H1 (cell line): ENCODE measurements around the gene SRPK3. TPM values are rescaled to one million over a fixed set of nuclear protein-coding genes. Genes with fewer than 3 reads are reported as not detected.

Experiments used
- CTCF ChIA-PET: fragments of 300-600 bp; sonication (Branson Sonifier 250); formaldehyde crosslinking; loops from one replicate; lab custom pipeline; 2021; ENCODE audit not compliant: partially characterized antibody; lab: Charles Lee
- POLR2A ChIA-PET: fragments of 300-600 bp; sonication (Branson Sonifier 250); formaldehyde crosslinking; loops from one replicate; lab custom pipeline; 2021; ENCODE audit warnings: inconsistent platforms; ENCODE audit not compliant: partially characterized antibody; lab: Charles Lee
- DNase-seq, 2 experiments: peaks; one replicate each; pipeline versions ENCODE4 v3.0.0 to v3.0.0-alpha.2; 2010 to 2022; ENCODE audit warnings: low spot score in 2 of 2, low read depth in 1 of 2, mixed read lengths in 1 of 2
- FAIRE-seq: peaks from 2 replicates; lab custom pipeline; 2011; peaks lifted over from hg19 to GRCh38; lab: Jason Lieb, UNC
- H2AFZ ChIP-seq: 2 replicates; pipeline ENCODE4 v1.8.1; 2012; ENCODE audit warnings: low read length, inconsistent platforms
- H2AK5ac ChIP-seq: 2 replicates; pipeline ENCODE4 v1.6.1; 2013; ENCODE audit warnings: low read depth, low read length
- H2BK120ac ChIP-seq: replicated peaks from 2 replicates; pipeline ENCODE3; 2013; ENCODE audit warnings: low read depth, low read length, inconsistent platforms
- H2BK12ac ChIP-seq: 2 replicates; pipeline ENCODE4 v1.6.1; 2013; ENCODE audit warnings: low read depth, low read length
- H2BK15ac ChIP-seq: 2 replicates; pipeline ENCODE4 v1.6.1; 2013; ENCODE audit warnings: low read length
- H2BK20ac ChIP-seq: 2 replicates; pipeline ENCODE4 v1.6.1; 2013; ENCODE audit warnings: low read length
- H2BK5ac ChIP-seq: 2 replicates; pipeline ENCODE4 v1.6.1; 2013; ENCODE audit warnings: low read depth, low read length
- H3K14ac ChIP-seq: 2 replicates; pipeline ENCODE4 v1.6.1; 2013; ENCODE audit warnings: inconsistent platforms; ENCODE audit not compliant: insufficient read length
- H3K18ac ChIP-seq: 2 replicates; pipeline ENCODE4 v1.6.1; 2013; ENCODE audit warnings: low read length; ENCODE audit errors: extremely low read depth
- H3K23ac ChIP-seq: 2 replicates; pipeline ENCODE4 v1.6.1; 2013; ENCODE audit warnings: inconsistent platforms; ENCODE audit not compliant: insufficient read length
- H3K23me2 ChIP-seq: 2 replicates; pipeline ENCODE4 v1.6.1; 2013; ENCODE audit warnings: low read depth, low read length
- H3K27ac ChIP-seq: 2 replicates; pipeline ENCODE4 v1.6.1; 2011; ENCODE audit warnings: low read depth, low read length, inconsistent platforms
- H3K27me3 ChIP-seq, 4 experiments: replicated peaks in 1 of 4; 1 replicate in 1 of 4; 2 replicates in 3 of 4; pipeline versions ENCODE4 v1.6.1 to v1.8.1; 2011 to 2013; ENCODE audit warnings: low read length in 3 of 4, mild to moderate bottlenecking in 3 of 4, inconsistent platforms in 2 of 4, mixed read lengths in 2 of 4, moderate library complexity in 1 of 4; ENCODE audit not compliant: control insufficient read depth in 3 of 4, insufficient read depth in 3 of 4; ENCODE audit errors: extremely low read depth in 1 of 4
- H3K36me3 ChIP-seq, 4 experiments: 2 replicates each; pipeline versions ENCODE4 v1.6.1 to v1.8.1; 2011 to 2013; ENCODE audit warnings: mild to moderate bottlenecking in 4 of 4, low read length in 3 of 4, moderate library complexity in 2 of 4, control low read depth in 1 of 4, inconsistent platforms in 1 of 4; ENCODE audit not compliant: insufficient read depth in 4 of 4, control insufficient read depth in 2 of 4
- H3K4ac ChIP-seq: replicated peaks from 2 replicates; pipeline ENCODE3; 2013; ENCODE audit warnings: low read length, low read depth, mixed read lengths, inconsistent platforms; ENCODE audit not compliant: insufficient read length
- H3K4me1 ChIP-seq, 4 experiments: replicated peaks in 1 of 4; 1 replicate in 1 of 4; 2 replicates in 3 of 4; pipeline versions ENCODE4 v1.6.1 to v1.8.1; 2011 to 2013; ENCODE audit warnings: low read length in 3 of 4, inconsistent platforms in 2 of 4, mixed read lengths in 1 of 4; ENCODE audit not compliant: insufficient read depth in 4 of 4, control insufficient read depth in 3 of 4
- H3K4me2 ChIP-seq, 2 experiments: 2 replicates each; pipeline versions ENCODE4 v1.6.1 to v1.8.1; 2011 to 2013; ENCODE audit warnings: low read depth in 2 of 2, low read length in 2 of 2, control low read depth in 1 of 2, inconsistent platforms in 1 of 2, mild to moderate bottlenecking in 1 of 2; ENCODE audit not compliant: insufficient read depth in 1 of 2
- H3K4me3 ChIP-seq, 4 experiments: fragments of 200-600, 300-600 bp in 1 of 4; sonication (generic), shearing (Covaris generic), sonication (Bioruptor Twin) in 1 of 4; 2 replicates each; pipeline versions ENCODE4 v1.5.1 to v1.8.1; 2011 to 2016; ENCODE audit warnings: low read length in 4 of 4, low read depth in 3 of 4, control low read depth in 2 of 4, inconsistent platforms in 2 of 4, mild to moderate bottlenecking in 2 of 4, mixed read lengths in 1 of 4, moderate library complexity in 1 of 4; ENCODE audit not compliant: insufficient read depth in 2 of 4; ENCODE audit errors: extremely low read depth in 1 of 4
- H3K56ac ChIP-seq: replicated peaks from 2 replicates; pipeline ENCODE3; 2013; ENCODE audit warnings: low read depth, mild to moderate bottlenecking, mixed read lengths, low read length, inconsistent platforms; ENCODE audit not compliant: insufficient read length
- H3K79me1 ChIP-seq: 2 replicates; pipeline ENCODE4 v1.6.1; 2013; ENCODE audit warnings: low read depth, low read length, control low read depth
- H3K79me2 ChIP-seq, 2 experiments: 2 replicates each; pipeline versions ENCODE4 v1.6.1 to v1.8.1; 2012 to 2013; ENCODE audit warnings: low read length in 2 of 2, mild to moderate bottlenecking in 2 of 2, inconsistent platforms in 1 of 2; ENCODE audit not compliant: insufficient read depth in 2 of 2, control insufficient read depth in 1 of 2
- H3K9ac ChIP-seq, 4 experiments: replicated peaks in 1 of 4; 1 replicate in 1 of 4; 2 replicates in 3 of 4; pipeline versions ENCODE4 v1.6.1 to v1.8.1; 2011 to 2013; ENCODE audit warnings: low read depth in 3 of 4, low read length in 3 of 4, control low read depth in 2 of 4, mild to moderate bottlenecking in 2 of 4, moderate library complexity in 2 of 4, inconsistent platforms in 1 of 4; ENCODE audit errors: extremely low read depth in 1 of 4
- H3K9me3 ChIP-seq, 2 experiments: 2 replicates each; pipeline versions ENCODE4 v1.6.1 to v1.8.1; 2012 to 2013; ENCODE audit warnings: mild to moderate bottlenecking in 2 of 2, moderate library complexity in 2 of 2, control low read depth in 1 of 2, inconsistent platforms in 1 of 2, low read depth in 1 of 2, low read length in 1 of 2, mixed read lengths in 1 of 2; ENCODE audit not compliant: insufficient read depth in 2 of 2
- H4K20me1 ChIP-seq, 2 experiments: replicated peaks in 1 of 2; 2 replicates each; pipeline versions ENCODE3 to v1.8.1; 2011 to 2013; ENCODE audit warnings: inconsistent platforms in 2 of 2, low read length in 2 of 2, mild to moderate bottlenecking in 1 of 2; ENCODE audit not compliant: insufficient read depth in 2 of 2, control insufficient read depth in 1 of 2
- H4K5ac ChIP-seq: 2 replicates; pipeline ENCODE4 v1.6.1; 2013; ENCODE audit warnings: low read length, low read depth, mixed read lengths, inconsistent platforms; ENCODE audit not compliant: insufficient read length
- H4K8ac ChIP-seq: 2 replicates; pipeline ENCODE4 v1.8.0; 2013; ENCODE audit warnings: mild to moderate bottlenecking, moderate library complexity, low read length, inconsistent platforms; ENCODE audit not compliant: insufficient read depth; ENCODE audit errors: extremely low read depth
- H4K91ac ChIP-seq: replicated peaks from 2 replicates; pipeline ENCODE3; 2013; ENCODE audit warnings: low read length, mixed read lengths, inconsistent platforms; ENCODE audit not compliant: insufficient read length
- ATF2 ChIP-seq: IDR thresholded peaks from 2 replicates; pipeline ENCODE4 v1.6.1; 2012; ENCODE audit warnings: low read length, inconsistent platforms
- BRCA1 ChIP-seq: IDR thresholded peaks from 2 replicates; pipeline ENCODE4 v1.6.1; 2012; ENCODE audit warnings: low read depth, low read length, improper control_type of control experiment
- POU5F1 ChIP-seq: IDR thresholded peaks from 2 replicates; pipeline ENCODE4 v1.6.1; 2011; ENCODE audit warnings: low read depth, mild to moderate bottlenecking, low read length, moderate library complexity
- RNF2 ChIP-seq: fragments of 200-900, 300-1000 bp; sonication (generic); IDR thresholded peaks from 2 replicates; pipeline ENCODE4 v1.7.1; 2016; ENCODE audit warnings: borderline replicate concordance, low read depth, mild to moderate bottlenecking, antibody characterized with exemption, low read length; ENCODE audit not compliant: poor library complexity, severe bottlenecking; ENCODE audit errors: missing control alignments
- WGBS, 2 experiments: shearing (Covaris generic) in 1 of 2; methylation state at CpG; one replicate each; pipeline versions ENCODE4 v1.1.6 to v1.1.7; 2013 to 2015; ENCODE audit warnings: low lambda C conversion rate in 2 of 2, mixed read lengths in 2 of 2, inconsistent platforms in 1 of 2, low coverage in 1 of 2, missing lambda C conversion rate in 1 of 2; ENCODE audit not compliant: insufficient replicate concordance in 2 of 2, insufficient coverage in 1 of 2, insufficient read length in 1 of 2; ENCODE audit errors: extremely low coverage in 1 of 2, missing lambda C conversion rate in 1 of 2; 5-methylcytosine and 5-hydroxymethylcytosine counted together
- polyA plus RNA-seq, 7 experiments: library from polyadenylated mRNA; depleted of rRNA in 3 of 7; stranded (reverse) in 5 of 7; unstranded in 2 of 7; fragments of >200 nt in 5 of 7; fragments of 200-250 nt in 2 of 7; gene quantifications; 1 replicate in 5 of 7; 2 replicates in 1 of 7; 4 replicates in 1 of 7; pipeline versions ENCODE4 v1.2.1 to v1.2.3, GENCODE V29; 2011 to 2013; ENCODE audit warnings: missing spikeins in 2 of 7, mixed read lengths in 2 of 7
- total RNA-seq: library from RNA; stranded (reverse); fragmentation: NEBNext Ultra II Directional; extraction: Animal tissue kit (Norgen Biotek cat#: 25700); gene quantifications from 2 replicates; pipeline ENCODE4 v1.2.1, GENCODE V29; 2021

Gene SRPK3
- total and polyA plus RNA-seq, 2 of the 8 experiments (the other 6 are each of a cell fraction or from before 2014, with no cell fraction given) = not detected

- WGBS, 2 experiments = 98% methylated on average over 11 of the region's 15 CpGs; no CpG with 5 or more reads in 1 of the 2 experiments
- Histone ChIP-seq H3K79me1 (no peaks in the 10 kb centered on the region; the same call in 1 of the 2 replicates), H3K4me1 (no peaks in the 10 kb centered on the region), H4K91ac (no peak overlapping the region), H4K8ac (no peak overlapping the region), H2BK120ac (no peak overlapping the region), H2AFZ (no peak overlapping the region), H4K20me1 (peaks cover 0 to 2% of the 10 kb centered on the region in 2 experiments), H3K4me3 (no peak overlapping the region), H3K27ac (no peak overlapping the region), H4K5ac (no peak overlapping the region), H3K36me3 (peaks cover 0 to 10% (median 0%) of the 10 kb centered on the region in 4 experiments; a peak in 2 of 8 replicates), H2BK20ac (no peak overlapping the region), H3K23ac (no peak overlapping the region), H2BK15ac (no peak overlapping the region), H3K18ac (no peak overlapping the region), H3K9me3 (no peaks in the 10 kb centered on the region), H3K4ac (no peak overlapping the region), H3K56ac (no peak overlapping the region), H2AK5ac (no peak overlapping the region), H3K4me2 (no peak overlapping the region), H3K23me2 (no peaks in the 10 kb centered on the region), H2BK12ac (no peak overlapping the region), H3K79me2 (0 out of 4 replicates have a peak, but pooled peaks cover 0 to 5% of the 10 kb centered on the region in 2 experiments), H3K9ac (no peak overlapping the region), H3K14ac (no peak overlapping the region), H3K27me3 (no peaks in the 10 kb centered on the region), H2BK5ac (no peak overlapping the region)
- TF ChIP-seq ATF2 (no peak), BRCA1 (no peak), POU5F1 (no peak), RNF2 (no peak)
- no peak for FAIRE-seq
- no peak for DNase-seq
- CTCF ChIA-PET = interaction anchor here (0.9 to 1.1 kb wide), 2 partner anchors 9 to 227 kb away, joined by 3 to 5 read pairs; no protein-coding TSS in a partner anchor
- POLR2A ChIA-PET = interaction anchor here (1.9 kb wide), 1 partner anchor 14 kb away, joined by 4 read pairs; no protein-coding TSS in a partner anchor
Observed at GRCh38 chrX:153786669-153787068, 5.8 kb downstream of the SRPK3 start.
